PFSK-1 (cell line): ENCODE results near the gene TERB2. TPM values are rescaled to one million over a fixed set of nuclear protein-coding genes. Genes with fewer than 3 reads are reported as not detected.

Experiments
- FOXP2 ChIP-seq: optimal IDR thresholded peaks from 2 replicates; pipeline ENCODE3; 2011; ENCODE audit warnings: borderline replicate concordance, control low read depth, inconsistent platforms; ENCODE audit not compliant: insufficient read depth; ENCODE audit errors: extremely low read length, extremely low read depth
- POLR2AphosphoS5 ChIP-seq: IDR thresholded peaks from 2 replicates; pipeline ENCODE4 v1.6.1; 2012; ENCODE audit warnings: low read depth, mild to moderate bottlenecking, control low read depth, low read length, moderate library complexity
- REST ChIP-seq, 2 experiments: IDR thresholded peaks; 2 replicates each; pipeline versions ENCODE4 v1.6.1 to v1.8.0; 2011 to 2012; ENCODE audit warnings: low read depth in 2 of 2, low read length in 2 of 2, control low read depth in 1 of 2, inconsistent platforms in 1 of 2, mild to moderate bottlenecking in 1 of 2, moderate library complexity in 1 of 2; ENCODE audit not compliant: insufficient read depth in 1 of 2
- SIN3A ChIP-seq: IDR thresholded peaks from 2 replicates; pipeline ENCODE4 v1.6.1; 2012; ENCODE audit warnings: mild to moderate bottlenecking, low read length, moderate library complexity, borderline replicate concordance; ENCODE audit not compliant: insufficient read depth
- TAF1 ChIP-seq: IDR thresholded peaks from 2 replicates; pipeline ENCODE4 v1.6.1; 2012; ENCODE audit warnings: low read length, control low read depth, borderline replicate concordance; ENCODE audit not compliant: insufficient read depth
- polyA plus RNA-seq: library from polyadenylated mRNA; unstranded; fragments of >200 nt; gene quantifications from one replicate; pipeline ENCODE4 v1.2.1, GENCODE V29; 2012; ENCODE audit warnings: low read depth, missing spikeins; ENCODE audit not compliant: insufficient read length

TERB2 gene, protein sequence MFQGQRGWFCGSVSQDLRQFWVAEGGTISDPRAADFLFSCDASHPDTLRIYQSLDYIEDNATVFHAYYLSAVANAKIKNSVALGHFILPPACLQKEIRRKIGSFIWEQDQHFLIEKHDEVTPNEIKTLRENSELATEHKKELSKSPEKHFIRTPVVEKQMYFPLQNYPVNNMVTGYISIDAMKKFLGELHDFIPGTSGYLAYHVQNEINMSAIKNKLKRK
- not detected for polyA plus RNA-seq

- TF ChIP-seq POLR2AphosphoS5 (no peak), SIN3A (no peak), TAF1 (no peak), REST (IDR thresholded peaks at IDR 0.05; ENCODE audit: insufficient read depth in 1 of 2, low read depth in 2 of 2, low read length in 2 of 2) (no peak), FOXP2 (no peak)
Observed at GRCh38 chr15:44956388-44956787, at the start of gene TERB2. Gene TERB2, plus strand, starts transcription at chr15:44956687. Its CDS starts 32 bp downstream, at chr15:44956719.

DNA sequence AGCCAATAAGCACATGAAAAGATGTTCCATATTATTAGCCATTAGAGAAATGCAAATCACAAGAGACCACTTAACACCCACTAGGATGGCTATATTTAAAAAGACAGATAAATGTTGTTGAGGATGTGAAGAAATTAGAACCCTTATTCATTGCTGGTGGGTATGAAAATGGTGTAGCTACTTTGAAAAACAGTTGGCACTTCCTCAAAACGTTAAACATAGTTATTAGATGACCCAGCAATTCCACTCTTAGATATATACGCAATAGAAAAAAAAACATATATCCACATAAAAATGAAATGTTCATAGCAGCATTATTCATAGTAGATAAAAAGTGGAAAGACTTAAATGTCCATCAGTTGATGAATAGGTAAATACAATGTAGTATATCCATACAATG is 47.1 kb upstream of the TERB2 start:
- TF ChIP-seq POLR2AphosphoS5 (no peak), TAF1 (no peak), SIN3A (no peak), FOXP2 (no peak), REST (IDR thresholded peaks at IDR 0.05; ENCODE audit: insufficient read depth in 1 of 2, low read depth in 2 of 2, low read length in 2 of 2) (no peak)

- no peak for TF ChIP-seq TAF1
- TF ChIP-seq POLR2AphosphoS5, result no peak
- TF ChIP-seq SIN3A, result no peak
- no peak for TF ChIP-seq FOXP2
- no peak for TF ChIP-seq REST (IDR thresholded peaks at IDR 0.05; ENCODE audit: insufficient read depth in 1 of 2, low read depth in 2 of 2, low read length in 2 of 2)
Observed at GRCh38 chr15:44910981-44911625, 45.4 kb upstream of the TERB2 start.

GRCh38 chr15:44918136-44918535 is 38.4 kb upstream of the TERB2 start:
- no peak for TF ChIP-seq REST (IDR thresholded peaks at IDR 0.05; ENCODE audit: insufficient read depth in 1 of 2, low read depth in 2 of 2, low read length in 2 of 2)
- TF ChIP-seq FOXP2, result no peak
- TF ChIP-seq TAF1, result no peak
- no peak for TF ChIP-seq SIN3A
- TF ChIP-seq POLR2AphosphoS5, result no peak
